NCI-H345 treated with DMSO at 0.1 percent for 48 hours (cell line): ENCODE data around the gene DPP7.
"Not testable (repeated sequence)": the region's sequence is repeated elsewhere in the genome, so short reads cannot be mapped to it uniquely, and the experiment has no call there.

Source experiments
- DNase-seq: peaks from one replicate; lab custom pipeline; 2025; ENCODE audit not compliant: unreplicated experiment; lab: John Stamatoyannopoulos, UW

Gene DPP7

GRCh38 chr9:137075275-137075775 lies 39.2 kb downstream of the DPP7 start:
- DNase-seq, result no peak

GRCh38 chr9:137074657-137075274 lies 39.8 kb downstream of the DPP7 start:
- DNase-seq, result no peak

GRCh38 chr9:137073992-137074399 lies 40.5 kb downstream of the DPP7 start:
- no peak for DNase-seq

- DNase-seq, result no peak
Measured at GRCh38 chr9:137071282-137071681, 43.3 kb downstream of the DPP7 start.

GRCh38 chr9:137070906-137071275 lies 43.6 kb downstream of the DPP7 start:
- peak; percentile 52 for DNase-seq

GRCh38 chr9:137070201-137070905 lies 44.2 kb downstream of the DPP7 start, which contains the start of gene SAPCD2:
Gene SAPCD2, minus strand, starts transcription at chr9:137070557. Its CDS starts 97 bp downstream, at chr9:137070460.
- peak; percentile 77 for DNase-seq

- no peak for DNase-seq
Measured at GRCh38 chr9:137069508-137070091, 44.9 kb downstream of the DPP7 start.

GRCh38 chr9:137068539-137069507 lies 45.7 kb downstream of the DPP7 start:
- DNase-seq, result no peak

GRCh38 chr9:137067860-137068538 lies 46.5 kb downstream of the DPP7 start:
- DNase-seq, result peak; percentile 82

- DNase-seq, result no peak
Measured at GRCh38 chr9:137066096-137066861, 48.3 kb downstream of the DPP7 start.

- DNase-seq, result no peak
Measured at GRCh38 chr9:137065336-137065967, 49.1 kb downstream of the DPP7 start.

- DNase-seq, result no peak
Measured at GRCh38 chr9:137064880-137065164, 49.7 kb downstream of the DPP7 start.

GRCh38 chr9:137064027-137064879 lies 50.3 kb downstream of the DPP7 start:
- no peak for DNase-seq

- DNase-seq, result no peak
Measured at GRCh38 chr9:137063311-137064026, 51.1 kb downstream of the DPP7 start.

- DNase-seq, result not testable (repeated sequence)
Measured at GRCh38 chr9:137062798-137063197, 51.7 kb downstream of the DPP7 start.

- no peak for DNase-seq
Measured at GRCh38 chr9:137062384-137062783, 52.1 kb downstream of the DPP7 start.
